ENCODE data around the gene AJAP1. TPM values are rescaled to one million over a fixed set of nuclear protein-coding genes. Genes with fewer than 3 reads are reported as not detected.

Gene AJAP1
- total RNA-seq (2014; rRNA removed; shearing (Covaris generic)) (not detected in 2 replicates), total RNA-seq (2022) (not detected in 2 replicates), Bru-seq, nascent RNA (percentile 3 among the genes with signal in this experiment), BruChase-seq, experiment 1, labeled RNA remaining after a 6-hour chase (percentile 1 among the genes with signal in this experiment), BruChase-seq, experiment 2, labeled RNA remaining after a 2-hour chase (percentile 4 among the genes with signal in this experiment)
- long read RNA-seq = 0 reads

GRCh38 chr1:4653796-4654725 lies at the start of gene AJAP1:
AJAP1 (plus strand) TSS chr1:4654609; CDS start chr1:4655426, 817 bp downstream.
- DNase-seq (ENCODE audit: low spot score) = no peak
- Histone ChIP-seq H3K27ac (ENCODE audit: low read depth, low read length, poor library complexity, severe bottlenecking) (no peak within 1 kb of the TSS), H2AFZ (ENCODE audit: low read length) (no peak within 1 kb of the TSS), H3K4me1 (ENCODE audit: insufficient read depth, low read length, poor library complexity, severe bottlenecking) (peaks cover 27% of the 10 kb centered on the region), H3K4me3 (ENCODE audit: low read depth, low read length, poor library complexity, severe bottlenecking) (no peak within 1 kb of the TSS), H4K20me1 (ENCODE audit: insufficient read depth, low read length) (no peaks in the 10 kb centered on the region), H3K79me2 (ENCODE audit: insufficient read depth, low read depth, low read length) (no peaks in the 10 kb centered on the region), H3K9me2 (ENCODE audit: insufficient read depth, low read length) (no peaks in the 10 kb centered on the region), H3K4me2 (ENCODE audit: low read length) (no peak within 1 kb of the TSS), H3K36me3 (ENCODE audit: insufficient read depth, low read length) (no peaks in the 10 kb centered on the region), H3K9me3 (ENCODE audit: low read length) (no peaks in the 10 kb centered on the region)
- no peak for TF ChIP-seq CTCF (conservative IDR thresholded peaks at IDR 0.05; ENCODE audit: low read length)
- TF ChIP-seq EZH2phosphoT487 (IDR thresholded peaks at IDR 0.05; ENCODE audit: borderline replicate concordance, low read depth, low read length) = no peak
- ChIA-PET POLR2A (no interaction called here), CTCF (ENCODE audit: unreplicated experiment) (no interaction called here)
- intact Hi-C loops (cut with micrococcal nuclease; ENCODE audit: unreplicated experiment) = loop anchor here (5.0 to 10.0 kb wide), 2 partner anchors 742 to 1091 kb away; no protein-coding TSS in a partner anchor
- no TSS peak for BruUV-seq (replicated peaks)

GRCh38 chr1:4605158-4605557 lies 49.3 kb upstream of the AJAP1 start:
- ChIA-PET POLR2A (no interaction called here), CTCF (ENCODE audit: unreplicated experiment) (no interaction called here)
- no peaks in the 10 kb centered on the region for H3K9me2 ChIP-seq (ENCODE audit: insufficient read depth, low read length)
- no peaks in the 10 kb centered on the region for H4K20me1 ChIP-seq (ENCODE audit: insufficient read depth, low read length)
- no peak overlapping the region for H3K27ac ChIP-seq (ENCODE audit: low read depth, low read length, poor library complexity, severe bottlenecking)
- intact Hi-C loops (cut with micrococcal nuclease; ENCODE audit: unreplicated experiment) = no loop called here
- H3K9me3 ChIP-seq (ENCODE audit: low read length) = no peaks in the 10 kb centered on the region
- no peaks in the 10 kb centered on the region for H3K4me1 ChIP-seq (ENCODE audit: insufficient read depth, low read length, poor library complexity, severe bottlenecking)
- no TSS peak for BruUV-seq (replicated peaks)
- no peak overlapping the region for H3K4me2 ChIP-seq (ENCODE audit: low read length)
- H3K79me2 ChIP-seq (ENCODE audit: insufficient read depth, low read depth, low read length) = no peaks in the 10 kb centered on the region
- H3K36me3 ChIP-seq (ENCODE audit: insufficient read depth, low read length) = no peaks in the 10 kb centered on the region
- TF ChIP-seq EZH2phosphoT487 (IDR thresholded peaks at IDR 0.05; ENCODE audit: borderline replicate concordance, low read depth, low read length) (no peak), CTCF (conservative IDR thresholded peaks at IDR 0.05; ENCODE audit: low read length) (no peak)
- H2AFZ ChIP-seq (ENCODE audit: low read length) = no peak overlapping the region
- H3K4me3 ChIP-seq (ENCODE audit: low read depth, low read length, poor library complexity, severe bottlenecking) = no peak overlapping the region
- no peak for DNase-seq (ENCODE audit: low spot score)
